MM.1S (cell line): Measurements from ENCODE around the gene ADRA2C.

Experiments
- DNase-seq: peaks from one replicate; pipeline ENCODE4 v3.0.0-alpha.2; 2015
- H2AFZ ChIP-seq: fragments of 300-600 bp; sonication (generic); 2 replicates; pipeline ENCODE4 v1.6.0; 2016; ENCODE audit warnings: antibody characterized with exemption, low read length
- H3F3A ChIP-seq: fragments of 300-600 bp; sonication (generic); 2 replicates; pipeline ENCODE4 v1.6.1; 2016; ENCODE audit warnings: mild to moderate bottlenecking, antibody characterized with exemption, low read length, moderate library complexity, mixed read lengths; ENCODE audit not compliant: insufficient read depth
- H3K27ac ChIP-seq: fragments of 300-600 bp; sonication (generic); 2 replicates; pipeline ENCODE4 v1.5.1; 2016; ENCODE audit warnings: mild to moderate bottlenecking, low read length
- H3K27me3 ChIP-seq: fragments of 300-600 bp; sonication (generic); replicated peaks from 2 replicates; pipeline ENCODE4 v1.6.0; 2016; ENCODE audit warnings: low read length; ENCODE audit not compliant: insufficient read depth
- H3K36me3 ChIP-seq: fragments of 300-600 bp; sonication (generic); replicated peaks from 2 replicates; pipeline ENCODE4 v1.6.1; 2016; ENCODE audit warnings: mild to moderate bottlenecking, low read length, mixed read lengths; ENCODE audit not compliant: insufficient read depth
- H3K4me1 ChIP-seq: fragments of 300-600 bp; sonication (generic); 2 replicates; pipeline ENCODE4 v1.6.1; 2016; ENCODE audit warnings: low read length, mixed read lengths
- H3K4me2 ChIP-seq: fragments of 300-600 bp; sonication (generic); 2 replicates; pipeline ENCODE4 v1.6.0; 2016; ENCODE audit warnings: low read depth, low read length
- H3K4me3 ChIP-seq: fragments of 300-600 bp; sonication (generic); 2 replicates; pipeline ENCODE4 v1.5.1; 2016; ENCODE audit warnings: low read length, mixed read lengths
- H3K79me2 ChIP-seq: fragments of 300-600 bp; sonication (generic); 2 replicates; pipeline ENCODE4 v1.6.1; 2016; ENCODE audit warnings: mixed run types, low read length, mixed read lengths
- H3K9ac ChIP-seq: fragments of 300-600 bp; sonication (generic); 2 replicates; pipeline ENCODE4 v1.6.1; 2016; ENCODE audit warnings: low read length, mixed read lengths
- H3K9me2 ChIP-seq: fragments of 300-600 bp; sonication (generic); replicated peaks from 2 replicates; pipeline ENCODE4 v1.6.1; 2016; ENCODE audit warnings: mild to moderate bottlenecking, low read length, mixed read lengths; ENCODE audit not compliant: insufficient read depth
- H3K9me3 ChIP-seq: fragments of 300-600 bp; sonication (generic); replicated peaks from 2 replicates; pipeline ENCODE4 v1.6.1; 2016; ENCODE audit warnings: mild to moderate bottlenecking, low read length, mixed read lengths; ENCODE audit not compliant: insufficient read depth
- H4K20me1 ChIP-seq: fragments of 300-600 bp; sonication (generic); 2 replicates; pipeline ENCODE4 v1.6.1; 2016; ENCODE audit warnings: mild to moderate bottlenecking, low read length, moderate library complexity, mixed read lengths; ENCODE audit not compliant: insufficient read depth
- EZH2 ChIP-seq: fragments of 300-600 bp; sonication (generic); optimal IDR thresholded peaks from 2 replicates; pipeline ENCODE3; 2017; ENCODE audit warnings: low read depth, mild to moderate bottlenecking, antibody characterized with exemption, low read length, mixed read lengths
- EZH2phosphoT487 ChIP-seq: fragments of 300-600 bp; sonication (generic); IDR thresholded peaks from 2 replicates; pipeline ENCODE4 v1.6.1; 2018; ENCODE audit warnings: antibody characterized with exemption, low read length
- TF ChIP-seq, protein P1 (sequence below): fragments of 300-600 bp; sonication (generic); IDR thresholded peaks from 2 replicates; pipeline ENCODE4 v1.5.1; 2016; ENCODE audit warnings: antibody characterized with exemption, low read length, mixed read lengths

The ADRA2C gene

DNA sequence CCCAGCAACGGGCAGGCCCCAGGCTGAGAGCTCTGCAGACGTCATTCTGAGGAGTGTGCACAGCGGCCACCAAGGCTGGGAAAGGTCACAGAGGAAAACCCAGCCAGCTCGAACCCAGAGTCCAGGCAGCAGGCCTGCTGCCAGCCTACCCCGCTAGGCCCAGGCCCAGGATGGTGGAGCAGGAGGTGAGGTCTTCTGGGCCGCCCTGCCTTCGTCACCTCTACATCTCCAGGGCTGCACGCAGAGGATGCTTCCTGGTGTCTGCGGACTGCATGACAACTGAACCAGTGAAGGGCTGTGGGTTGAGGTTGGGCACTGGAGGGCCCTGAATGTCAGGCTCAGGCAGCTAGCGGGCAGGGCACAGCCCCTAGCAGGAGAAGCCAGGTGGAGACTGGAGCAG, 5.8 kb upstream of the ADRA2C start:
- H3F3A ChIP-seq: no peaks in the 10 kb centered on the region
- no peak overlapping the region for H3K4me2 ChIP-seq
- no peaks in the 10 kb centered on the region for H3K9me3 ChIP-seq
- no peaks in the 10 kb centered on the region for H3K9me2 ChIP-seq
- no peak for DNase-seq
- no peak overlapping the region for H3K27ac ChIP-seq
- no peaks in the 10 kb centered on the region for H3K36me3 ChIP-seq
- no peak overlapping the region for H3K4me3 ChIP-seq
- H3K9ac ChIP-seq: no peak overlapping the region
- no peaks in the 10 kb centered on the region for H3K4me1 ChIP-seq
- no peaks in the 10 kb centered on the region for H4K20me1 ChIP-seq
- no peak overlapping the region for H2AFZ ChIP-seq
- H3K27me3 ChIP-seq: peaks cover 58% of the 10 kb centered on the region
- TF ChIP-seq EZH2phosphoT487: no peak
- TF ChIP-seq, protein P1, sequence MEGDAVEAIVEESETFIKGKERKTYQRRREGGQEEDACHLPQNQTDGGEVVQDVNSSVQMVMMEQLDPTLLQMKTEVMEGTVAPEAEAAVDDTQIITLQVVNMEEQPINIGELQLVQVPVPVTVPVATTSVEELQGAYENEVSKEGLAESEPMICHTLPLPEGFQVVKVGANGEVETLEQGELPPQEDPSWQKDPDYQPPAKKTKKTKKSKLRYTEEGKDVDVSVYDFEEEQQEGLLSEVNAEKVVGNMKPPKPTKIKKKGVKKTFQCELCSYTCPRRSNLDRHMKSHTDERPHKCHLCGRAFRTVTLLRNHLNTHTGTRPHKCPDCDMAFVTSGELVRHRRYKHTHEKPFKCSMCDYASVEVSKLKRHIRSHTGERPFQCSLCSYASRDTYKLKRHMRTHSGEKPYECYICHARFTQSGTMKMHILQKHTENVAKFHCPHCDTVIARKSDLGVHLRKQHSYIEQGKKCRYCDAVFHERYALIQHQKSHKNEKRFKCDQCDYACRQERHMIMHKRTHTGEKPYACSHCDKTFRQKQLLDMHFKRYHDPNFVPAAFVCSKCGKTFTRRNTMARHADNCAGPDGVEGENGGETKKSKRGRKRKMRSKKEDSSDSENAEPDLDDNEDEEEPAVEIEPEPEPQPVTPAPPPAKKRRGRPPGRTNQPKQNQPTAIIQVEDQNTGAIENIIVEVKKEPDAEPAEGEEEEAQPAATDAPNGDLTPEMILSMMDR: no peak
- no peak for TF ChIP-seq EZH2
- H3K79me2 ChIP-seq: no peaks in the 10 kb centered on the region

DNA sequence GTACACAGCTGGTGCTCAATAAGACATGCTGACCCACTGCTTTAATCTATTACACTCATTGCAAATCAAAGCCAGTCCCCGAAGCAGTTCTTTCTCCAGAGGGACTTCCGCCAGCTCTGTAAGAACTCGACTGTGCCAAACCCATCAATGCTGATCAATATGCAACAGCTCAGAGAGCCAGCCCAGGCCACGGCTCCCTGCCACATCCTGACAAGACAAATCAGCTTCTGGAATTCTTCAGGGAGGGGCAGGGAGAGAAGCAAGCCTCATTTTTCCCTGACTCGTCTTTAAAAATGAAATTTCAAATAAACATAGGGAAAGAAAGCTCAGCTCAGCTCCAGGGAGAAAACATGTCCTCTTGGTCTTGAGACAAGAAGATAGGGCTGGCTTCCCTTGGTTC, 5.3 kb upstream of the ADRA2C start:
- H3K9me2 ChIP-seq: no peaks in the 10 kb centered on the region
- H3K9me3 ChIP-seq: no peaks in the 10 kb centered on the region
- H3K4me3 ChIP-seq: no peak overlapping the region
- H3K27me3 ChIP-seq: peaks cover 53% of the 10 kb centered on the region
- no peak overlapping the region for H3K9ac ChIP-seq
- no peaks in the 10 kb centered on the region for H3K4me1 ChIP-seq
- H2AFZ ChIP-seq: no peak overlapping the region
- no peaks in the 10 kb centered on the region for H3K36me3 ChIP-seq
- no peak overlapping the region for H3K27ac ChIP-seq
- H4K20me1 ChIP-seq: no peaks in the 10 kb centered on the region
- H3F3A ChIP-seq: no peaks in the 10 kb centered on the region
- H3K79me2 ChIP-seq: no peaks in the 10 kb centered on the region
- H3K4me2 ChIP-seq: no peak overlapping the region
- no peak for DNase-seq
- TF ChIP-seq EZH2 (no peak), EZH2phosphoT487 (no peak)

DNA sequence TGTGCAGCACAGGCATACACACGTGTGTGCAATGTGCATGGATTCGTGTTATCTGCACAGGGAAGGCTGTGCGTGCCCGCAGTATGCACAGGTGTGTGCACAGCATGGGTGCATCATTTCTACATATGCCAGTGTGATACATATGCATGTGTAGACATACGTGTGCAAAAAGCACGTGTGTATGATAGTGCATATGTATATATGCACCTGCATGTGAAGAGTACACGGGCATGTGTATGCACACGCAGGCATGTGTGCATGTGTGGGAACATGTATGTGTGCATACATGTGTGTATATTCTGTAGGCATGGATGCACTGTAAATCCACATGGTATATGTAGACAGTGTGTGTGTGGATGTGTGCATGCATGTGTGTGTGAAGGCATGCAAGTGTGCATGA, 3.9 kb upstream of the ADRA2C start:
- Histone ChIP-seq H3K27me3 (peaks cover 39% of the 10 kb centered on the region), H3K9ac (no peak overlapping the region), H3K9me3 (no peaks in the 10 kb centered on the region), H3K27ac (no peak overlapping the region), H3K79me2 (no peaks in the 10 kb centered on the region), H3K36me3 (no peaks in the 10 kb centered on the region), H3K4me2 (no peak overlapping the region), H4K20me1 (no peaks in the 10 kb centered on the region), H3F3A (no peaks in the 10 kb centered on the region), H3K4me1 (no peaks in the 10 kb centered on the region), H3K9me2 (no peaks in the 10 kb centered on the region), H2AFZ (no peak overlapping the region), H3K4me3 (no peak overlapping the region)
- no peak for TF ChIP-seq EZH2phosphoT487
- TF ChIP-seq, protein P1: no peak
- TF ChIP-seq EZH2: no peak
- DNase-seq: no peak

DNA sequence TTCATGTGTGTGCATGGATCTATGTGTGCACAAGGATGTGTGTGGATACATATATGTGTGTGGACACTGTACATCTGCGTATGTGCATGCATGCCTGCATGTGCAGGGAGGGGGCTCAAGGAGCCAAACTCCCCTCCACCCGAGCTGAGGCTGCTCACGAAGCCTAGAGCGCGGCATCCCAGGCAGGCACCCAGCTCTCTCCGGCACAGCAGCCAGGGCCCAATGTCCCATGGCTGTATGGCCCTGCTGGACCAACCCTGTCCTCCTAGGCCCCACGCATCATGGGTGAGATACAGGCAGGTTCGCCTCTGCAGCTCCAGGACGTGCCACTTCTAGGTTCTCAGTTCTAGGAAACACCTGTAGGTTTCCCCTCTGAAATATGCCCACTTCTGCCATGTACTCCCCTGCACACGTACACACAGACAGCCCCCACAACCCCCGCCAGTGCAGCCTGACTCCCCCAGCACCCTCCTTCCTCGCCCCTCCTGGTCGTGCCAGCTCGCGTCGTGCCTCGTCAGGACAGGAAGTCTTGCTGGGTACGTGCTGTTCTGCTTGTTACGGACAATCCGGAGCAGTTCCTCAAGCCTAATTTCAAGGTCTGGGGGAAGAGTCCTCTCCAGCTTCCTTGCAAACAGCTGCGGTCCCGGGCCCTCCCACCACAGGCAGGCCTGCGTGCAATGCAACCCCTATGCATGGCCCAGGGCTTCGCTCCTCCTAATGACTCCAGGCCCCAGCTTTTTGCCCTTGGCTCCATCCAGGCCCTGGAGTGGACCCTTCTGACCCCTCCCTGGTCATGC, 3.2 kb upstream of the ADRA2C start:
- H2AFZ ChIP-seq: no peak overlapping the region
- no peaks in the 10 kb centered on the region for H3F3A ChIP-seq
- H3K9me3 ChIP-seq: no peaks in the 10 kb centered on the region
- H3K27me3 ChIP-seq: peaks cover 33% of the 10 kb centered on the region
- no peaks in the 10 kb centered on the region for H3K36me3 ChIP-seq
- H3K9me2 ChIP-seq: no peaks in the 10 kb centered on the region
- H3K79me2 ChIP-seq: no peaks in the 10 kb centered on the region
- H3K27ac ChIP-seq: no peak overlapping the region
- H3K4me2 ChIP-seq: no peak overlapping the region
- H3K4me3 ChIP-seq: no peak overlapping the region
- H3K4me1 ChIP-seq: no peaks in the 10 kb centered on the region
- H4K20me1 ChIP-seq: no peaks in the 10 kb centered on the region
- no peak overlapping the region for H3K9ac ChIP-seq
- no peak for TF ChIP-seq EZH2phosphoT487
- TF ChIP-seq EZH2: no peak
- TF ChIP-seq, protein P1: no peak
- no peak for DNase-seq
